NOMO-1 treated with DMSO at 0.1 percent for 48 hours (cell line): ENCODE measurements around the gene AFAP1.

Experiments used
- DNase-seq: peaks from one replicate; lab custom pipeline; 2025; ENCODE audit not compliant: unreplicated experiment; lab: John Stamatoyannopoulos, UW

AFAP1 gene

GRCh38 chr4:7845493-7846128 is 94.0 kb downstream of the AFAP1 start:
- no peak for DNase-seq

- DNase-seq, result no peak
These were observed 95.1 kb downstream of the AFAP1 start for GRCh38 chr4:7844594-7844991.

- peak; percentile 18 for DNase-seq
These were observed 95.6 kb downstream of the AFAP1 start for GRCh38 chr4:7843831-7844593.

DNA sequence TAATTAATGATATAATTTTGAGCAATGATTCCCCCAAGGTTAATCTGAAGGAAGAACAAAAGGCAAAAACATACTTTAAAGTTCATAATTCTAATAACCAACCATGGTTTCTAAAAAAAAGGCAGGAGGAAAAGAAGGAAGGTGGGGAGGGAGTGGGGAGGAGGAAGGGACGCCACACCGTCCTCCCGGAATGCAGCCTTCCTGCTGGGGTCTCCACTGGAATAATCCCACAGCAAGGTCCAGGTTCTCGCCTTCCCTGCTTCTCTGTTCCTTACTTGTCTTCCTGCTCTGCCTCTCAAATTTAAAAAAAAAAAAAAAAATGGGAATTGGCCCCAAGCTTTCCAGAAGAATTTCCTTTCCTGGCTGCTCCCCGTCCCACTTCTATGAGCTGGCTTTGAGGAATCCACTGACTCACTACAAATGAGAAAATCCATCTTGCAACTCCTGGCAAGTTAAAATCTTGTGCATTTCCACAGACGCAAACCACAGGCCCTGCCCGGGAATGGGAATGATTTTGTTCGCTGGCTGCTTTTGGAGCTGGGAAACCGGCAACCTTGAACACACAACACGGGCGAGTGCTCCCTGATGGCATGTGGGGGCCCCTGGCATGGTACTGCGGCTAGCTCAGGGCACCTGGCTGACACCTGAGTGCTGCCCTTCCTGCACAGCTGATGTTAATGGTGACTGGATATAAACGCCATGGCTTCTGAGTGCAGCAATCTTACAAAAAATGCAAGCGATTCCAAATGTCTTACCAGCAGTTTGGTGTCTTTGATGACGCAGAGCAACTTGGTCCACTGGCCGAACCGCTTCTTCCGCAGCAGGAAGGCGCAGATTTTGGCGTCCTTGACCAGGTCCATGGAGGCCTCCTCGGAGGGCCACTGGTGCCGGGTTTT is 97.0 kb downstream of the AFAP1 start:
- no peak for DNase-seq

DNA sequence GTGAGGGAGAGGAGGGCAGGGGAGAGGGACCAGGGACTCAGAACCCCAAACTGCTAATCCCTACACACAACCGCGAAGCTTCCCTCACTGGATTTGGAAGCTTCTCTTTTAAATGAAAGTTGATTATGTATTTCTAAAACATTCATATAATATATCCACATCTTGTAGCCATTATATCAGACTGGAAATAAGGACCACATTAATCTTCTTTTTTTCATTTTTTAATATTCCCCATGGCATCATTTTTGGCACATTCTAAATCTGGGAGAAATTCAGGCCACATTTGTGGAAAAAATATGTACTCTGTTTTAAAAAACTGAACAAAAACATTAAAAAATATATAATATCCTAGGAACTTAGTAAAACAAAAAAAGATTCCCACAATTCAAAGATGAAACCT is 97.8 kb downstream of the AFAP1 start:
- no peak for DNase-seq

DNA sequence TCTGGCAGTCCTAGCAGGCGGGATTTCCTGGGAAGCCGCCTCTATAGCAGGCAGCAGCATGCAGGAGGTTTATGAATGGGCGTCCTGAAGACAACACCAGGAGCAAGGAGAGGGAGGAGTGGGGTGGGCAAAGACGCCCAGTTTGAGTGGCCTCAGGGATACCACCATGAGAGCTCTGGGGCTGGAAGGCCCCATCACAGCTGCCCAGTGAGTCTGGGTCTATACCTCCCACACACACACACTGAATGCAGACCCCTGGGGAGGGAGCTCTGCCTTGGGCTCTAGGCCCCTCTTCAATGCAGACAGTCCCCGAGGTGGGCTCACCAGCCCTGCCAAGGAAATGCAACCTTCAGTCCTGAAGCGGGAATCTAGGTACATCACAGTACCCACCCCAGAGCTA is 98.6 kb downstream of the AFAP1 start:
- no peak for DNase-seq

DNA sequence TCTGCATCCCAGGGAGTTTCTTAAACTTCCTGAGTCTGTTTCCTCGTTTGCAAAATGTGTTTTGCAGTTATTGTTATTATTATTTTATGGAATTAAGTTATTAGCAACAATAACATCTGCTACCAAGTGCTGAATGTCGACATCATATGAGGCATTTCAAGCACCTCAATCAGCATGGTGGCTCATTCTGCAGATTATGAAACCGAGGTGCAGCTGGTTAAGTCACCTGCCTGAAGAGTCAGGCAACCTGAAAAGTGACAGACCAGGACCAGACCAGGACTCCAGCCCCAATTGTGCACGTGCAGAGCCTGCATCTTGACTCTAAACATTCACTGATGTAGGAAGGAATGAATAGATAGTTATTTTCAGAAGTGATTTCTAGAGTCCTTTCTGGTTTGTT is 99.8 kb downstream of the AFAP1 start:
- DNase-seq, result no peak

- DNase-seq, result no peak
These were observed 101.4 kb downstream of the AFAP1 start for GRCh38 chr4:7838136-7838782.

DNA sequence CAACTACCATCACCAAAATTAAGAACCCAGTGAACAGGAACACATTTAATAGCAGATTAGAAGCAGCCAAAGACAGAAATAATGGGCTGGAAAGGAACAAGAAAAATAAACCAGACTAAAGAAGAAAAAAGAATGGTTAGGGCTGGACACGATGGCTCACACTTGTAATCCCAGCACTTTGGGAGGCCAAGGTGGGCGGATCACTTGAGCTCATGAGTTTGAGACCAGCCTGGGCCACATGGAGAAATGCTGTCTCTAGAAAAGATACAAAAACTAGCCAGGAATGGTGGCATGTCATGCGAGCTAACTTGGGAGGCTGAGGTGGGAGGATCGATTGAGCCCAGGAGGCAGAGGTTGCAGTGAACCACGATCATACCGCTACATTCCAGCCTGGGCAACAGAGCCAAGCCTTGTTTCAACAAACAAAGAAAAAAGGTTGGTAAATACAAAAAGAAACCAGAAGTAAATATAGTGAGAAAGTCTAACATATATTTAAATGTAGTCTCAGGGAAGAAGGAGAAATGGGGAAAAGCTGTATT is 102.0 kb downstream of the AFAP1 start:
- no peak for DNase-seq

DNA sequence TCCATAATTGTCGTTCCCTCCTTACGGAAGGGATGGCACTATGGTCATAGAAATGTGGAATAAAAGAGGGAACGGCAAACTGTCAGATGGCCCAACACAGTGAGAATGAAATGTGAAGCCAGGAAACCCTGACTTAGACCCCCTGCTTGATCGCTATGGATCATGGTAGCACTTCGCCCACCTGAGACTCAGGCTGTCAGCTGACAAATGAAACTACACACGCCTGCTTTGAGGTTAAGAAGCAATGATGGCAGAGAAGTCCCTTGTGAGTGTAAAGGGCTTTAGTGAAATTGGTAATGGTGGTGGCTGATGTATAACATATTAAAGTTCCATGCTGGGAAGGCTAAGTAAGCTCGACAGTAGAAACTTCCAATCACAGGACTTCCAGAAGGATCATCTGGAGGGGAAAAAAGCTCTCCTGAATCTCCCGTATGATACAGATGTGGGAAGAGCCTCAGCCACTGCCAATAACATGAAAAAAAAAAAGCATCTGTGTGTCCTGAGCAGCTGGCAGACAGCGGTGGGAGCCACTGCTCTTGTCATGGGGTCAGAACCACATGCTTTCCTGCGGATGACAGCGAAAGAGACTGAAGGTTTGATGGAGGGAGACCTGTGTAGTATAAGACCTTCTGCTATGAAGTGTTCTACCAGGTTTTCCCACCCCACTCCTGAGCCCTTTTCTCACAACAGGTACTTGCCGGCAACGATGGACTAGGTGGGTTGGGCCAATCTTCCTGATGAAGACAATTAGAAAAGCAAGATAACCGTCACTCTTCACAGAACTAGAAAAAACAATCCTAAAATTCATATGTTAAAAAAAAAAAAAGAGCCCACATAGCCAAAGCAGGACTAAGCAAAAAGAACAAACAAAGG is 107.6 kb downstream of the AFAP1 start:
- DNase-seq, result no peak

GRCh38 chr4:7831330-7831729 is 108.3 kb downstream of the AFAP1 start:
- DNase-seq, result peak; percentile 56

- no peak for DNase-seq
These were observed 108.9 kb downstream of the AFAP1 start for GRCh38 chr4:7830747-7831146.

DNA sequence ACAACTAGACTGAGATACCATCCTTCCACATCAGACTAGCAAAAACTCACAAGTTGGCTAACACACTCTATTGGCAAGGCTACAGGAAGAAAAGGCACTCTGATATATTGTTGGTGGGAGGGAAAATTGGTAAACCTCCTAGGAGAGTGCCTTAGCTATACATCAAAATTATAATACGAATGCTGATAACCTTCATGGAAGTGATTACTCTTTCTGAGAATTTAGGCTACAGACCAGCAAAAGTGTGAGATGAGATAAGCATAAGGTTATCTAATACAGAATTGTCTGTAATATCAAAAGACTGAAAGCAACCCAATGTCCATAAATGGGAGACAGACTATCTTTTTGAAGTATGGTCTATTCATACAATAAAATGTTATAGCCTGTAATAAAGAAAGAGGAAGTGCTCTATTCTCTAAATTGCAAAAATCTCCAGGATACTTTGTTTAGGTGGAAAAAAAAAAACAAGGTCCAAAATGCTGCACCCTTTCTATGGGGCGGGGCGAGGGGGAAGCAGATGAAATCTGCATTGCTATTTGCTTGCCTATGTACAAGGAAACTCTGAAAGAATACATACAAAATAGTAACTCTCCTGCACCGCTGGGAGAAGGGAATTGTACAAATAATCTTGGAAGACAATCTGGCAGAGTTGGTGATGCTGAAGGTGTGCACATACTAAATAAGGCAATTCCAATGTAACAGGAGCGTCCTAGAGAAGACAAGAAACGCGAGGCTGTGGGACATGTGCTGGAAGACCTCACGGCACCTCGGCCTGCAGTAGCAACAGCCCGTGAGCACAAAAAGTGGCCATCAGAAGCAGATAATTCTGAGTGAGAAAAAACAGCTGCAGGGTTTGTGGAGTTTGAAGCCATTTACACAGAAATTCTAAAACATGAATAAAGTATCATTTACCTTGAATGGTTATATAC is 109.7 kb downstream of the AFAP1 start:
- DNase-seq, result peak; percentile 20

DNA sequence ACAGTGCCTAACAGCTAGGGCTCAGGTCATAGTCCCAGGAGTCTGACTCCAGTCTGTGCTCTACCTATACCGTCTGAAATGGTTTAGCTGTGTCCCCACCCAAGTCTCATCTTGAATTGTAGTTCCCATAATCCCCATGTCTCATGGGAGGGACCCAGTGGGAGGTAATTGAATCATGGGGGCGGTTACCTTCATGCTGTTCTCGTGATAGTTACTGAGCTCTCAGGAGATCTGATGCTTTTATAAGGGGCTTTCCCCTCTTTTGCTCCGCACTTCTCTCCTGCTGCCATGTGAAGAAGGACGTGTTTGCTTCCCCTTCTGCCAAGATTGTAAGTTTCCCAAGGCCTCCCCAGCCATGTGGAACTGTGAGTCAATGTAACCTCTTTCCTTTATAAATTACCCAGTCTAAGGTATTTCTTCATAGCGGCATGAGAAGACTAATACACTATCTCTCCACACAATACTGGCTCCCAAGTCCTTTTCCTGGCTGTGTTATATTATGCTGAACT is 110.8 kb downstream of the AFAP1 start:
- DNase-seq, result no peak

- DNase-seq, result peak; percentile 68
These were observed 111.5 kb downstream of the AFAP1 start for GRCh38 chr4:7828011-7828720.

- DNase-seq, result no peak
These were observed 112.1 kb downstream of the AFAP1 start for GRCh38 chr4:7827566-7827965.

DNA sequence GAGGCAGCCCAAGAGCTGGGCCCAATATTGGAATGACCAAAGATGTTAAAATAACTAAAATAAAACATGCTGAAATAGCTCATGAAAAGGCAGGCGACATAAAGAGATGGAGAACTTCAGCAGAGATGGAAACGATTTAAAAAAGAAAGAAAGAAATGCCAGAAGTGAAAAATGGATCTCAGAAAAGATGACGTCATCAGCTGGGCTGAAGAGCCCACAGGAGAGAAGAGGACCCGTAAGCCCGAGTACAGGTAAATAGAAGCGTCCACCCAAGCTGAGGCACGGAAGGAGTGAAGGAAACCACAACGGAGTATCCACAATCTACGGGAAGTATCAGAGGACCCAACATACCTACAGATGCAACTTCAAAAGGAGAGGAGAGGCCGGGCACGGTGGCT is 112.8 kb downstream of the AFAP1 start:
- DNase-seq, result no peak
